ENCODE data around the gene CYP3A5. TPM values are rescaled to one million over a fixed set of nuclear protein-coding genes. Genes with fewer than 3 reads are reported as not detected.

Gene CYP3A5
- total RNA-seq, 1 donor from 2014 or later = not detected

DNA sequence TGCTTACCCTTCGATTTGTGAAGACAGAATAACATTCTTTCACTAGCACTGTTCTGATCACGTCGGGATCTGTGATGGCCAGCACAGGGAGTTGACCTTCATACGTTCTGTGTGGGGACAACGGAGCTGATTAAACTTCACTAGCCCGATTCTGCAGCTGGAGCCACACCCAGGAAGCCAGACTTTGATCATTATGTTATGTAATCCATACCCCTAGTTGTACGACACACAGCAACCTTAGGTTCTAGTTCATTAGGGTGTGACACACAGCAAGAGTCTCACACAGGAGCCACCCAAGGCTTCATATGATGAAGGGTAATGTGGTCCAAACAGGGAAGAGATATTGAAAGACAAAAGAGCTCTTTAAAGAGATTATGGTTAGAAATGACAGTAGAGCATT, 7.2 kb downstream of the CYP3A5 start:
- no peaks in the 10 kb centered on the region for H3K9me3 ChIP-seq (replicated peaks)
- TF ChIP-seq, protein P1, sequence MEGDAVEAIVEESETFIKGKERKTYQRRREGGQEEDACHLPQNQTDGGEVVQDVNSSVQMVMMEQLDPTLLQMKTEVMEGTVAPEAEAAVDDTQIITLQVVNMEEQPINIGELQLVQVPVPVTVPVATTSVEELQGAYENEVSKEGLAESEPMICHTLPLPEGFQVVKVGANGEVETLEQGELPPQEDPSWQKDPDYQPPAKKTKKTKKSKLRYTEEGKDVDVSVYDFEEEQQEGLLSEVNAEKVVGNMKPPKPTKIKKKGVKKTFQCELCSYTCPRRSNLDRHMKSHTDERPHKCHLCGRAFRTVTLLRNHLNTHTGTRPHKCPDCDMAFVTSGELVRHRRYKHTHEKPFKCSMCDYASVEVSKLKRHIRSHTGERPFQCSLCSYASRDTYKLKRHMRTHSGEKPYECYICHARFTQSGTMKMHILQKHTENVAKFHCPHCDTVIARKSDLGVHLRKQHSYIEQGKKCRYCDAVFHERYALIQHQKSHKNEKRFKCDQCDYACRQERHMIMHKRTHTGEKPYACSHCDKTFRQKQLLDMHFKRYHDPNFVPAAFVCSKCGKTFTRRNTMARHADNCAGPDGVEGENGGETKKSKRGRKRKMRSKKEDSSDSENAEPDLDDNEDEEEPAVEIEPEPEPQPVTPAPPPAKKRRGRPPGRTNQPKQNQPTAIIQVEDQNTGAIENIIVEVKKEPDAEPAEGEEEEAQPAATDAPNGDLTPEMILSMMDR (IDR thresholded peaks at IDR 0.05; ENCODE audit: borderline replicate concordance) = no peak
- H3K36me3 ChIP-seq = no peaks in the 10 kb centered on the region
- no peak for DNase-seq
- H3K27ac ChIP-seq (replicated peaks) = no peak overlapping the region
- H3K4me1 ChIP-seq = no peaks in the 10 kb centered on the region
- no peak overlapping the region for H3K4me3 ChIP-seq
- no peaks in the 10 kb centered on the region for H3K27me3 ChIP-seq (ENCODE audit: low read depth)
- intact Hi-C loops (cut with micrococcal nuclease) = no loop called here

DNA sequence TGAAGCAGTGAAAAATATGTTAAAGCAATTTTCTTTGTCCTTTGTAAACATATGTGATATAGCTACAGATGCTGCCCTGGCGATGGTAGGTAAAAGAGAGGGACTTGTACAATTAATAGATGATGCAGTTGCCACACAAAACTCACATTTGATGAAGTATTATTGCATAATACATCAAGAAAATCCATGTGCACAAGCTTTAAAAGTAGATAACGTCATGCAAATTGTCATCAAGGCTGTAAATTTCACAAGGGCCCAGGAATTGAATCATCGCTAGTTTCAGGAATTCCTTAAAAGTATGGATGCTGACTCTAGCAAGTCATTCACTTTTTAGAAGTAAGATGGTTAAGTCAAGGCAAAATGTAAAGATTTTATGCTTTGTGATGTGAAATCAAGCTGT, 10.0 kb downstream of the CYP3A5 start:
- Histone ChIP-seq H3K27ac (replicated peaks) (no peak overlapping the region), H3K36me3 (no peaks in the 10 kb centered on the region), H3K4me1 (no peaks in the 10 kb centered on the region), H3K9me3 (replicated peaks) (no peaks in the 10 kb centered on the region), H3K27me3 (ENCODE audit: low read depth) (no peaks in the 10 kb centered on the region), H3K4me3 (no peak overlapping the region)
- TF ChIP-seq, protein P1 (IDR thresholded peaks at IDR 0.05; ENCODE audit: borderline replicate concordance) = no peak
- no peak for DNase-seq
- intact Hi-C loops (cut with micrococcal nuclease) = no loop called here

DNA sequence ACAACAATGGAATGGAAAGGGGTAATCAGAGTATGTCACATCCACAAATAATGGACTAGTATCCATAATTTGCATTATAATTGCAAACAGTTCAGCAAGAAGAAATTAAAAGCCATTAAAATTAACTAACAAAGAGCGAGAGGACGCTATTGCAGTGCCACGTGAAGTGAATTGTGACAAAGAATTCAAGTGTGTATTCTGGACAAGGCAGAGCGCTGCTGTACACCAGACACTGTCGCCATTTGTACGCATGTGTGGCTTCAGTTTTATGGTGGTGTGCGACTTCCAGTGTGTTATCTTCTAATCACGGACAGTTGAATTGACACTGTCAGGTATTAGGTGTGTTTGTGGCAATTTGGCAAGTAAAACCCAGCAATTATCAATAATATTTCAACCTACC, 11.3 kb downstream of the CYP3A5 start:
- H3K27me3 ChIP-seq (ENCODE audit: low read depth) = no peaks in the 10 kb centered on the region
- no peak overlapping the region for H3K4me3 ChIP-seq
- H3K4me1 ChIP-seq = no peaks in the 10 kb centered on the region
- intact Hi-C loops (cut with micrococcal nuclease) = no loop called here
- DNase-seq = no peak
- H3K27ac ChIP-seq (replicated peaks) = no peak overlapping the region
- no peaks in the 10 kb centered on the region for H3K9me3 ChIP-seq (replicated peaks)
- H3K36me3 ChIP-seq = peaks cover 4% of the 10 kb centered on the region
- TF ChIP-seq, protein P1 (IDR thresholded peaks at IDR 0.05; ENCODE audit: borderline replicate concordance) = no peak

DNA sequence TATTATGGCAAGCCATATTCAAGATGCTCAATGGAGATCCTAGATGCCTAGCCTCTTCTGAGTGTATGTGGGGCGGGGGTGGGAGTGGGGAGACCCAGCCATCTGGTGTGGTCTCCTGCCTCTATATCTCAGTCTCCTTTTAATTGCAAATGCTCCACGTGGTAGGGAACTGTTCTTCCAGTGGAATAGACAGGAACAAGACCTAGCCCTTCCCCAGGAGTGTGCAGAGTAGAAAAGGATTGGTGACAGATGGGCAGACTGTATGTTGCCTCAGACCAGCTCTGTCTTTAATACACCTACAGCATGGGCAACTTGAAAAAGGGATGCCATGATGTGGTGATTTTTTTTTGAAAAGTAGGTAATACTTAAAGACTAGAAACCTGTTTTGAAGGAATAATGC, 12.6 kb downstream of the CYP3A5 start:
- Histone ChIP-seq H3K4me1 (no peaks in the 10 kb centered on the region), H3K9me3 (replicated peaks) (no peaks in the 10 kb centered on the region), H3K36me3 (peaks cover 11% of the 10 kb centered on the region), H3K4me3 (no peak overlapping the region), H3K27me3 (ENCODE audit: low read depth) (no peaks in the 10 kb centered on the region), H3K27ac (replicated peaks) (no peak overlapping the region)
- intact Hi-C loops (cut with micrococcal nuclease) = no loop called here
- TF ChIP-seq, protein P1 (IDR thresholded peaks at IDR 0.05; ENCODE audit: borderline replicate concordance) = no peak
- no peak for DNase-seq

DNA sequence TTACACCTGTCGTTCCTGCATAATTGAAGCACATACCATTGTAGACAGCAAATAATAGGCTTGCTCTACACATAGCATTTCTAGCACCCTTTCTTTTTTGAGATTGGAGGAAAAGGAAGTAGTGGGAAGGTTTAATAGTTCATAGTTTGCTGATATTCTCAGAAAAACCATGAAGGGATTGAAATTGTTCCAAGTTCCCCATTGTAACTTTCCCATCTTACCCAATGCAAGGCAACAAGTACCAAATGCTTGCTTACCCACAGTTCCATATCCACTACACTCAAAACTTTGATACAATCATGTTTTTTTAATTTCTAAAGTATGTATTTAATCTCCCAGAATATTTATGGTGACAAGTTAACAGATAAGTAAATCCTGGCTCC, 13.8 kb downstream of the CYP3A5 start:
- no peak for DNase-seq
- intact Hi-C loops (cut with micrococcal nuclease) = no loop called here

More for the DNA sequence above, 13.8 kb downstream of the CYP3A5 start:
- TF ChIP-seq, protein P1 (IDR thresholded peaks at IDR 0.05; ENCODE audit: borderline replicate concordance) = no peak
- peaks cover 15% of the 10 kb centered on the region for H3K36me3 ChIP-seq
- H3K27ac ChIP-seq (replicated peaks) = no peak overlapping the region
- no peak overlapping the region for H3K4me3 ChIP-seq
- no peaks in the 10 kb centered on the region for H3K27me3 ChIP-seq (ENCODE audit: low read depth)
- H3K4me1 ChIP-seq = no peaks in the 10 kb centered on the region
- no peaks in the 10 kb centered on the region for H3K9me3 ChIP-seq (replicated peaks)
